Adrenal gland (tissue), 12 donors: ENCODE results near the gene PTCD1. TPM values are rescaled to one million over a fixed set of nuclear protein-coding genes. Genes with fewer than 3 reads are reported as not detected.

ENCODE experiments used
- DNase-seq, 7 donors: peaks; one replicate each; pipeline ENCODE4 v3.0.0-alpha.2; 2019 to 2020
- H3K27ac ChIP-seq, 5 donors: fragments of 200-600 bp; sonication (generic) in 4 of 5; 1 replicate in 3 of 5; 2 replicates in 2 of 5; pipeline versions ENCODE4 v1.5.1 to v1.8.0; 2016 to 2020; ENCODE audit warnings: mild to moderate bottlenecking in 1 of 5
- H3K27me3 ChIP-seq: fragments of 200-600 bp; 2 replicates; pipeline ENCODE4 v1.8.0; 2021
- H3K36me3 ChIP-seq, 2 donors: fragments of 200-600 bp; replicated peaks in 1 of 2; 1 replicate in 1 of 2; 2 replicates in 1 of 2; pipeline versions ENCODE4 v1.5.1 to v1.8.0; 2018 to 2022
- H3K4me1 ChIP-seq, 2 donors: fragments of 200-600 bp; replicated peaks in 1 of 2; 1 replicate in 1 of 2; 2 replicates in 1 of 2; pipeline versions ENCODE4 v1.5.1 to v1.8.0; 2018 to 2021
- H3K4me3 ChIP-seq, 4 donors: fragments of 200-600 bp; sonication (generic) in 3 of 4; one replicate each; pipeline ENCODE4 v1.5.1; 2016 to 2018
- H3K9me3 ChIP-seq, 3 donors: fragments of 200-600 bp; sonication (generic) in 1 of 3; replicated peaks in 1 of 3; 1 replicate in 2 of 3; 2 replicates in 1 of 3; pipeline versions ENCODE4 v1.5.1 to v1.8.0; 2016 to 2021
- CTCF ChIP-seq, 6 experiments: fragments of 450-650 bp in 4 of 6; fragments of 200-600 bp in 2 of 6; sonication (generic) in 1 of 6; IDR thresholded peaks; 1 replicate in 5 of 6; 2 replicates in 1 of 6; pipeline versions ENCODE4 v1.5.1 to v1.8.0; 2016 to 2021; ENCODE audit warnings: antibody characterized with exemption in 6 of 6, mild to moderate bottlenecking in 2 of 6, moderate library complexity in 1 of 6
- POLR2A ChIP-seq, 2 donors: fragments of 450-650 bp; IDR thresholded peaks; one replicate each; pipeline ENCODE4 v1.6.1; 2017; ENCODE audit warnings: antibody characterized with exemption in 2 of 2, mild to moderate bottlenecking in 2 of 2, moderate library complexity in 1 of 2
- WGBS, 4 donors: extraction: QIAGEN DNeasy Blood & Tissue Kit in 2 of 4; methylation state at CpG; one replicate each; pipeline versions ENCODE4 v1.1.5 to v1.1.7; 2013 to 2017; 5-methylcytosine and 5-hydroxymethylcytosine counted together
- intact Hi-C, 2 donors: fragments of 100-400 bp; cut with DNase I; formaldehyde crosslinking; loops; one replicate each; pipeline versions ENCODE4 v1.14.1 to v1.15.0; 2022 to 2023
- polyA plus RNA-seq, 3 donors: library from polyadenylated mRNA; stranded (reverse); fragments of 200-250 nt in 2 of 3; fragments of 350-450 nt in 1 of 3; fragmentation: Illumina TruSeq in 1 of 3; extraction: RNeasy Lipid Tissue Mini Kit (QIAGEN cat#74804) in 1 of 3; gene quantifications; one replicate each; pipeline ENCODE4 v1.2.3, GENCODE V29; 2013 to 2014
- total RNA-seq, 9 donors: library from RNA; depleted of rRNA in 4 of 9; stranded (reverse); fragments of >200 nt in 4 of 9; fragments of 120-200 nt in 1 of 9; fragmentation: NEBNext Ultra II Directional in 1 of 9; extraction: Animal tissue kit (Norgen Biotek cat#: 25700) in 1 of 9; gene quantifications; one replicate each; pipeline versions ENCODE4 v1.1.0 to v1.2.4, GENCODE V29; 2013 to 2023
- donor health status: healthy with polysubstance abuse.
- donor health status: Bipolar disorder and iron deficiency.
- donor health status: DM: yes; HTN: yes; CAD: no.
- donor health status: DM: no; HTN: no; CAD: no.
- donor health status: DM: no; HTN: no; CAD: no.
- donor health status: DM: yes; HTN: yes; CAD: no.

Gene PTCD1
- total and polyA plus RNA-seq, 12 donors, result 2.5 to 9.2 (median 6.0) TPM

GRCh38 chr7:99386584-99387238 is 51.9 kb downstream of the PTCD1 start:
- 90 to 95% (median 93%) methylated on average over 9 of the region's 9 CpGs for WGBS, 4 donors
- Histone ChIP-seq H3K36me3 (peaks cover 0 to 53% of the 10 kb centered on the region in 2 donors), H3K4me3 (no peak overlapping the region), H3K9me3 (no peaks in the 10 kb centered on the region), H3K27ac (no peak overlapping the region), H3K4me1 (peaks cover under 1 to 2% of the 10 kb centered on the region in 2 donors), H3K27me3 (no peaks in the 10 kb centered on the region)
- intact Hi-C loops, result no loop called here
- no peak for DNase-seq
- TF ChIP-seq CTCF (IDR thresholded peaks at IDR 0.05), result no peak
- no peak for TF ChIP-seq POLR2A (IDR thresholded peaks at IDR 0.05)

- Histone ChIP-seq H3K27ac (no peak overlapping the region), H3K4me3 (no peak overlapping the region), H3K4me1 (peaks cover 12 to 13% of the 10 kb centered on the region in 2 donors), H3K27me3 (no peaks in the 10 kb centered on the region), H3K36me3 (peaks cover 0 to 41% of the 10 kb centered on the region in 2 donors), H3K9me3 (no peaks in the 10 kb centered on the region)
- WGBS, 4 donors, result 74 to 87% methylated on average over 8 of the region's 8 CpGs; no CpG with 5 or more reads in 2 of the 4 donors
- intact Hi-C loops, result no loop called here
- no peak for DNase-seq
- TF ChIP-seq POLR2A (IDR thresholded peaks at IDR 0.05) (no peak), CTCF (IDR thresholded peaks at IDR 0.05) (no peak)
Observed at GRCh38 chr7:99385564-99385963, 53.0 kb downstream of the PTCD1 start.

GRCh38 chr7:99384523-99384922 is 54.1 kb downstream of the PTCD1 start:
- Histone ChIP-seq H3K4me1 (peaks cover 16 to 24% of the 10 kb centered on the region in 2 donors), H3K9me3 (no peaks in the 10 kb centered on the region), H3K36me3 (peaks cover 0 to 31% of the 10 kb centered on the region in 2 donors), H3K27ac (no peak overlapping the region), H3K4me3 (no peak overlapping the region), H3K27me3 (no peaks in the 10 kb centered on the region)
- 84 to 100% (median 90%) methylated on average over 4 of the region's 4 CpGs for WGBS, 4 donors
- intact Hi-C loops, result no loop called here
- no peak for DNase-seq
- no peak for TF ChIP-seq POLR2A (IDR thresholded peaks at IDR 0.05)
- TF ChIP-seq CTCF (IDR thresholded peaks at IDR 0.05), result no peak

- Histone ChIP-seq H3K36me3 (peaks cover 0 to 24% of the 10 kb centered on the region in 2 donors), H3K27me3 (no peaks in the 10 kb centered on the region), H3K27ac (no peak overlapping the region), H3K4me3 (no peak overlapping the region), H3K9me3 (no peaks in the 10 kb centered on the region), H3K4me1 (peaks cover 16 to 29% of the 10 kb centered on the region in 2 donors)
- intact Hi-C loops, result no loop called here
- DNase-seq, result no peak
- WGBS, 4 donors, result 85 to 91% (median 88%) methylated on average over 8 to 13 of the region's 13 CpGs
- TF ChIP-seq POLR2A (IDR thresholded peaks at IDR 0.05) (no peak), CTCF (IDR thresholded peaks at IDR 0.05) (no peak)
Observed at GRCh38 chr7:99383791-99384370, 54.7 kb downstream of the PTCD1 start.
